IMR-90 (cell line): ENCODE data around the gene CNKSR3.

Experiments used
- BHLHE40 ChIP-seq: fragments of 150-350 bp; IDR thresholded peaks from 2 replicates; pipeline ENCODE4 v1.6.1; 2016; ENCODE audit warnings: mild to moderate bottlenecking, low read depth, low read length
- CEBPB ChIP-seq: IDR thresholded peaks from 2 replicates; pipeline ENCODE4 v1.6.1; 2012; ENCODE audit warnings: low read depth, low read length, improper control_type of control experiment
- FOS ChIP-seq: fragments of 150-350 bp; IDR thresholded peaks from 2 replicates; pipeline ENCODE4 v1.6.1; 2016; ENCODE audit warnings: low read depth, low read length
- MAFK ChIP-seq: IDR thresholded peaks from 2 replicates; pipeline ENCODE4 v1.6.1; 2012; ENCODE audit warnings: low read depth, low read length, improper control_type of control experiment
- MAZ ChIP-seq: IDR thresholded peaks from 2 replicates; pipeline ENCODE4 v1.6.1; 2012; ENCODE audit warnings: low read depth, mild to moderate bottlenecking, low read length, improper control_type of control experiment, moderate library complexity, borderline replicate concordance
- MXI1 ChIP-seq: IDR thresholded peaks from 2 replicates; pipeline ENCODE4 v1.6.1; 2012; ENCODE audit warnings: low read depth, mild to moderate bottlenecking, low read length, moderate library complexity, borderline replicate concordance
- NFE2L2 ChIP-seq: fragments of 150-350 bp; IDR thresholded peaks from 2 replicates; pipeline ENCODE4 v1.6.1; 2016; ENCODE audit warnings: low read depth, mild to moderate bottlenecking, low read length
- POLR2A ChIP-seq: IDR thresholded peaks from 2 replicates; pipeline ENCODE4 v1.6.1; 2012; ENCODE audit warnings: mild to moderate bottlenecking, low read depth, low read length
- RAD21 ChIP-seq: IDR thresholded peaks from 2 replicates; pipeline ENCODE4 v1.6.1; 2012; ENCODE audit warnings: low read length, improper control_type of control experiment
- RCOR1 ChIP-seq: IDR thresholded peaks from 2 replicates; pipeline ENCODE4 v1.6.1; 2012; ENCODE audit warnings: mild to moderate bottlenecking, low read length, improper control_type of control experiment; ENCODE audit not compliant: insufficient replicate concordance
- RFX5 ChIP-seq: IDR thresholded peaks from 2 replicates; pipeline ENCODE4 v1.8.0; 2012; ENCODE audit warnings: low read depth, mild to moderate bottlenecking, low read length, moderate library complexity
- SMC3 ChIP-seq: fragments of 150-350 bp; IDR thresholded peaks from 2 replicates; pipeline ENCODE4 v1.6.1; 2016; ENCODE audit warnings: low read depth, mild to moderate bottlenecking, antibody characterized with exemption, low read length, moderate library complexity
- TF ChIP-seq, protein P1 (sequence below): conservative IDR thresholded peaks from 2 replicates; pipeline ENCODE4 v1.5.1; 2012; ENCODE audit warnings: mild to moderate bottlenecking, low read depth, low read length, improper control_type of control experiment
- TF ChIP-seq, protein P2 (sequence below): fragments of 150-350 bp; IDR thresholded peaks from 2 replicates; pipeline ENCODE4 v1.6.1; 2017; ENCODE audit warnings: mild to moderate bottlenecking, antibody characterized with exemption, low read length, low read depth

GRCh38 chr6:154459513-154459912 is 51.0 kb downstream of the CNKSR3 start:
- TF ChIP-seq NFE2L2 (no peak), POLR2A (no peak), MXI1 (no peak), BHLHE40 (no peak), RFX5 (no peak), SMC3 (no peak), CEBPB (no peak), RAD21 (no peak), RCOR1 (no peak), MAZ (no peak), MAFK (no peak), FOS (no peak)
- TF ChIP-seq, protein P1, sequence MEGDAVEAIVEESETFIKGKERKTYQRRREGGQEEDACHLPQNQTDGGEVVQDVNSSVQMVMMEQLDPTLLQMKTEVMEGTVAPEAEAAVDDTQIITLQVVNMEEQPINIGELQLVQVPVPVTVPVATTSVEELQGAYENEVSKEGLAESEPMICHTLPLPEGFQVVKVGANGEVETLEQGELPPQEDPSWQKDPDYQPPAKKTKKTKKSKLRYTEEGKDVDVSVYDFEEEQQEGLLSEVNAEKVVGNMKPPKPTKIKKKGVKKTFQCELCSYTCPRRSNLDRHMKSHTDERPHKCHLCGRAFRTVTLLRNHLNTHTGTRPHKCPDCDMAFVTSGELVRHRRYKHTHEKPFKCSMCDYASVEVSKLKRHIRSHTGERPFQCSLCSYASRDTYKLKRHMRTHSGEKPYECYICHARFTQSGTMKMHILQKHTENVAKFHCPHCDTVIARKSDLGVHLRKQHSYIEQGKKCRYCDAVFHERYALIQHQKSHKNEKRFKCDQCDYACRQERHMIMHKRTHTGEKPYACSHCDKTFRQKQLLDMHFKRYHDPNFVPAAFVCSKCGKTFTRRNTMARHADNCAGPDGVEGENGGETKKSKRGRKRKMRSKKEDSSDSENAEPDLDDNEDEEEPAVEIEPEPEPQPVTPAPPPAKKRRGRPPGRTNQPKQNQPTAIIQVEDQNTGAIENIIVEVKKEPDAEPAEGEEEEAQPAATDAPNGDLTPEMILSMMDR = no peak
- TF ChIP-seq, protein P2, sequence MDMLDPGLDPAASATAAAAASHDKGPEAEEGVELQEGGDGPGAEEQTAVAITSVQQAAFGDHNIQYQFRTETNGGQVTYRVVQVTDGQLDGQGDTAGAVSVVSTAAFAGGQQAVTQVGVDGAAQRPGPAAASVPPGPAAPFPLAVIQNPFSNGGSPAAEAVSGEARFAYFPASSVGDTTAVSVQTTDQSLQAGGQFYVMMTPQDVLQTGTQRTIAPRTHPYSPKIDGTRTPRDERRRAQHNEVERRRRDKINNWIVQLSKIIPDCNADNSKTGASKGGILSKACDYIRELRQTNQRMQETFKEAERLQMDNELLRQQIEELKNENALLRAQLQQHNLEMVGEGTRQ = no peak
